Suppressor macrophage (primary cell): Measurements from ENCODE around the gene LTA4H.

Experiments used
- DNase-seq, 4 experiments: peaks; one replicate each; pipeline ENCODE4 v3.0.0-alpha.2; 2020 to 2022

The LTA4H gene

GRCh38 chr12:96034621-96035282 is 635 bp downstream of the LTA4H start:
- DNase-seq, result peak in 3 of 4 experiments; percentile 28 to 60 (median 49)

GRCh38 chr12:96033549-96034389 is 1.6 kb downstream of the LTA4H start:
- no peak for DNase-seq

- DNase-seq, result peak in 3 of 4 experiments; percentile 19 to 30 (median 28)
Measured at GRCh38 chr12:96029826-96030225, 5.6 kb downstream of the LTA4H start.

- no peak for DNase-seq
Measured at GRCh38 chr12:96028538-96028937, 6.8 kb downstream of the LTA4H start.

GRCh38 chr12:96026331-96026730 is 9.1 kb downstream of the LTA4H start:
- no peak for DNase-seq

GRCh38 chr12:96025518-96025917 is 9.9 kb downstream of the LTA4H start:
- DNase-seq, result no peak

GRCh38 chr12:96020314-96021003 is 14.9 kb downstream of the LTA4H start:
- DNase-seq, result peak; percentile 45 to 82 (median 61)

- DNase-seq, result peak; percentile 43 to 62 (median 58)
Measured at GRCh38 chr12:96015672-96016071, 19.7 kb downstream of the LTA4H start.

GRCh38 chr12:96014943-96015599 is 20.3 kb downstream of the LTA4H start:
- DNase-seq, result no peak

GRCh38 chr12:96007729-96008128 is 27.7 kb downstream of the LTA4H start:
- no peak for DNase-seq

GRCh38 chr12:96006727-96007126 is 28.7 kb downstream of the LTA4H start:
- no peak for DNase-seq

- DNase-seq, result no peak
Measured at GRCh38 chr12:96000858-96001257, 34.5 kb downstream of the LTA4H start.

- no peak for DNase-seq
Measured at GRCh38 chr12:95999484-95999883, 35.9 kb downstream of the LTA4H start.

- peak; percentile 63 to 80 (median 70) for DNase-seq
Measured at GRCh38 chr12:95998611-95999286, 36.6 kb downstream of the LTA4H start.

- no peak for DNase-seq
Measured at GRCh38 chr12:95997911-95998510, 37.4 kb downstream of the LTA4H start.

- no peak for DNase-seq
Measured at GRCh38 chr12:95997276-95997675, 38.1 kb downstream of the LTA4H start.

- DNase-seq, result peak; percentile 69 to 87 (median 78)
Measured at GRCh38 chr12:95996034-95996658, 39.2 kb downstream of the LTA4H start, which contains the start of gene HAL. Gene HAL, minus strand, starts transcription at chr12:95996344. Its CDS starts 434 bp downstream, at chr12:95995910.

GRCh38 chr12:95995238-95996031 is 40.0 kb downstream of the LTA4H start:
- no peak for DNase-seq

- no peak for DNase-seq
Measured at GRCh38 chr12:95994476-95994875, 40.9 kb downstream of the LTA4H start.

- DNase-seq, result no peak
Measured at GRCh38 chr12:95993907-95994306, 41.5 kb downstream of the LTA4H start.
